Measurements from ENCODE around the gene PAK6. TPM values are rescaled to one million over a fixed set of nuclear protein-coding genes. Genes with fewer than 3 reads are reported as not detected.

The PAK6 gene
- total RNA-seq, 4 donors from 2014 or later = 0.33 to 0.52 (median 0.45) TPM; not detected in 1

DNA sequence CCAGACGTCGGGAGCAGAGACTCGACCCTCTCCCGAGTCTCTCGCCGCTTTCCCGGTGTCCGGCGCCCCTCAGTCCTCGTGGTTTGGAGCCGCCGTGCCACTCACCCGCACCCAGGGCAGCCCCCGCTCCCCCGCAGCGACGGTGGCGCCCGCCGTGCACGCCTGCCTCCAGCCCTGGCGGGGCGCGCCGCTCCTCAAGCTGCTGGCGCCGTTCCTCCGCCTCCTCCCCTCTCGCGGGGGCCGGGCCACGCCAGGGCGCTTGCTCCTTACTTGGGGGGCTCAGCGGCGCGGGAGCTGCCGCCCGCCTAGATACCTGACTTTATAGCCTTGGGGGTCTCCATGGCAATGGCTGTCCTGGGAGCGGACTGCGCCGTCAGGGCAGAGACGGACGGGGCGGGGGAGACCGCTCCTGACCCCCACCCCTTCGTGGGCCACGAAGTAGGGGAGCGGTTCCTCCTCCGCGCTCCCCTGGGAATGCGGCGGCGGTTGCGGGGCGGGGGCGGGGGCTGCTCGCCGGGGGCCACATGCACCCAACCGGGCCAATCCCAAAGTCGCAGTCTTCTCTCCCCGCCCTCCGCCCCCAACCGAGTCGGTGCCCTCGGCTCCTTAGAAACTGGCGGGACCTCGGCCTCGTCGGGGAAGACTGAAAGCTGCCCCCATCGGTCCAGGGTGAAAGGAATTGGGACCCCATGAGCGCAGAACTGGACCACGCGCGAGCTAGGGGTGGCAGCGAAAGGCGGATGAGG lies 44.2 kb downstream of the PAK6 start, which contains the start of gene ANKRD63:
ANKRD63 (minus strand) TSS at position 196 of the 746 bp plus-strand sequence. CDS start 478 bp downstream, outside the sequence.
- peaks cover 26 to 73% (median 43%) of the 10 kb centered on the region in 4 donors for H3K27me3 ChIP-seq
- intact Hi-C loops (cut with DNase I) = loop anchor here (5.0 kb wide), 1 partner anchor 34 kb away; no protein-coding TSS in a partner anchor
- peaks cover 33 to 38% (median 37%) of the 10 kb centered on the region in 4 donors for H3K4me1 ChIP-seq
- no peak within 1 kb of the TSS for H3K27ac ChIP-seq (replicated peaks in 1 of 4)
- TF ChIP-seq, protein P1, sequence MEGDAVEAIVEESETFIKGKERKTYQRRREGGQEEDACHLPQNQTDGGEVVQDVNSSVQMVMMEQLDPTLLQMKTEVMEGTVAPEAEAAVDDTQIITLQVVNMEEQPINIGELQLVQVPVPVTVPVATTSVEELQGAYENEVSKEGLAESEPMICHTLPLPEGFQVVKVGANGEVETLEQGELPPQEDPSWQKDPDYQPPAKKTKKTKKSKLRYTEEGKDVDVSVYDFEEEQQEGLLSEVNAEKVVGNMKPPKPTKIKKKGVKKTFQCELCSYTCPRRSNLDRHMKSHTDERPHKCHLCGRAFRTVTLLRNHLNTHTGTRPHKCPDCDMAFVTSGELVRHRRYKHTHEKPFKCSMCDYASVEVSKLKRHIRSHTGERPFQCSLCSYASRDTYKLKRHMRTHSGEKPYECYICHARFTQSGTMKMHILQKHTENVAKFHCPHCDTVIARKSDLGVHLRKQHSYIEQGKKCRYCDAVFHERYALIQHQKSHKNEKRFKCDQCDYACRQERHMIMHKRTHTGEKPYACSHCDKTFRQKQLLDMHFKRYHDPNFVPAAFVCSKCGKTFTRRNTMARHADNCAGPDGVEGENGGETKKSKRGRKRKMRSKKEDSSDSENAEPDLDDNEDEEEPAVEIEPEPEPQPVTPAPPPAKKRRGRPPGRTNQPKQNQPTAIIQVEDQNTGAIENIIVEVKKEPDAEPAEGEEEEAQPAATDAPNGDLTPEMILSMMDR (IDR thresholded peaks at IDR 0.05) = no peak
- TF ChIP-seq EP300 (IDR thresholded peaks at IDR 0.05) = no peak
- no peak for TF ChIP-seq POLR2A (IDR thresholded peaks at IDR 0.05; ENCODE audit: low read depth)
- no peak for TF ChIP-seq POLR2AphosphoS5 (IDR thresholded peaks at IDR 0.05)
- peak within 1 kb of the TSS; percentile 53 to 59 (median 54) for H3K4me3 ChIP-seq
- DNase-seq (ENCODE audit: extremely low spot score) = no peak
- no peaks in the 10 kb centered on the region for H3K36me3 ChIP-seq
- no peaks in the 10 kb centered on the region for H3K9me3 ChIP-seq
- 5% methylated on average over 20 of the region's 76 CpGs for WGBS

DNA sequence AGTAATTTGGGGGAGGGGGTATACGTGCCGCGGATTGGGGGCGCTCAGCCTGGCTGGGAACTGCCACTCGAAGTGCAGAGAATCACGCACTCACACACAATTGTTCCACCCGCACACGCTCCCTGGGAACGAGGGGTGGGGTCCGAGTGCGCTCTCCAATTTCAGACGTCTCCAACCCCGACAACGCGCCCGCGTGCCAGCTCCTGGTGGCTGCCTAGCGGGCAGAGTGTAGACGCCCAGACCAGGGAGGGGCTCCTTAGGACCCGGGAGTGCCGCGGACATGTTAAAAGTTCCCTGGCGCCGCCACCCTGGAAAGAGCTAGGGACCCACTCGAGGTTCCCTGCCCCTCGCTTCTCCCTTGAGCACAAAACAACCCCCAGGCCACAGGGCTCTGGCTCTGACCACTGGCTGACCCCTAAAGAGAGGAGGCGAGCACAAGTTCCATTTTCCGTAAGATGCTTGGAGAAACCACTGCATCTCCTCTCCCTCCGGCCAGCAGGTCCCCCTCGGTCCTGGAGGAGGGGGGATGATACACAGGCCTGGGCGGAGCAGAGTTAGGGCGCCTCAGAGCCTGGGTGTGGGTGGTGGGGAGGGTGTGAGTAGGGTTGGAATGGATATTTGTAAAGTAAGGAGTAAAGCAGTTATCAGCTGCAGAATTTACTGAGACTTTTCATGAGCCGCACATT lies 44.9 kb downstream of the PAK6 start:
- TF ChIP-seq, protein P1 (IDR thresholded peaks at IDR 0.05) = no peak
- TF ChIP-seq EP300 (IDR thresholded peaks at IDR 0.05) (no peak), POLR2AphosphoS5 (IDR thresholded peaks at IDR 0.05) (no peak), POLR2A (IDR thresholded peaks at IDR 0.05; ENCODE audit: low read depth) (no peak)
- H3K4me1 ChIP-seq = peaks cover 33 to 38% (median 37%) of the 10 kb centered on the region in 4 donors
- peaks cover 26 to 66% (median 43%) of the 10 kb centered on the region in 4 donors for H3K27me3 ChIP-seq

GRCh38 chr15:40285151-40285550 lies 46.3 kb downstream of the PAK6 start:
- no peak for TF ChIP-seq POLR2A (IDR thresholded peaks at IDR 0.05; ENCODE audit: low read depth)
- no peak for TF ChIP-seq POLR2AphosphoS5 (IDR thresholded peaks at IDR 0.05)
- TF ChIP-seq EP300 (IDR thresholded peaks at IDR 0.05) = no peak
- TF ChIP-seq, protein P1 (IDR thresholded peaks at IDR 0.05) = no peak
- Histone ChIP-seq H3K27me3 (peaks cover 22 to 52% (median 37%) of the 10 kb centered on the region in 4 donors), H3K36me3 (no peaks in the 10 kb centered on the region), H3K27ac (replicated peaks in 1 of 4) (no peak overlapping the region), H3K4me3 (no peak overlapping the region), H3K9me3 (no peaks in the 10 kb centered on the region), H3K4me1 (peaks cover 22 to 29% (median 27%) of the 10 kb centered on the region in 4 donors)
- 80% methylated on average over 4 of the region's 4 CpGs for WGBS
- intact Hi-C loops (cut with DNase I) = no loop called here
- no peak for DNase-seq (ENCODE audit: extremely low spot score)

More for the DNA sequence above, 44.9 kb downstream of the PAK6 start:
- Histone ChIP-seq H3K4me3 (peak overlapping the region in 1 of 4 donors; percentile 56), H3K36me3 (no peaks in the 10 kb centered on the region), H3K27ac (replicated peaks in 1 of 4) (no peak overlapping the region), H3K9me3 (no peaks in the 10 kb centered on the region)
- intact Hi-C loops (cut with DNase I) = loop anchor here (5.0 kb wide), 1 partner anchor 34 kb away; no protein-coding TSS in a partner anchor
- 57% methylated on average over 17 of the region's 33 CpGs for WGBS
- DNase-seq (ENCODE audit: extremely low spot score) = no peak

- 36% methylated on average over 1 of the region's 1 CpG for WGBS
- DNase-seq (ENCODE audit: extremely low spot score) = no peak
- H3K4me1 ChIP-seq = peaks cover 25 to 29% (median 29%) of the 10 kb centered on the region in 4 donors
- no peaks in the 10 kb centered on the region for H3K36me3 ChIP-seq
- H3K9me3 ChIP-seq = no peaks in the 10 kb centered on the region
- H3K27ac ChIP-seq (replicated peaks in 1 of 4) = no peak overlapping the region
- peaks cover 17 to 48% (median 32%) of the 10 kb centered on the region in 4 donors for H3K27me3 ChIP-seq
- no peak for TF ChIP-seq POLR2AphosphoS5 (IDR thresholded peaks at IDR 0.05)
- intact Hi-C loops (cut with DNase I) = no loop called here
- H3K4me3 ChIP-seq = no peak overlapping the region
These were observed 46.7 kb downstream of the PAK6 start for GRCh38 chr15:40285554-40286011.

GRCh38 chr15:40286061-40286532 lies 47.2 kb downstream of the PAK6 start:
- no peaks in the 10 kb centered on the region for H3K36me3 ChIP-seq
- WGBS = 74% methylated on average over 4 of the region's 7 CpGs
- no peak overlapping the region for H3K27ac ChIP-seq (replicated peaks in 1 of 4)
- H3K4me1 ChIP-seq = peaks cover 30 to 34% (median 34%) of the 10 kb centered on the region in 4 donors
- intact Hi-C loops (cut with DNase I) = no loop called here
- H3K9me3 ChIP-seq = no peaks in the 10 kb centered on the region
- TF ChIP-seq EP300 (IDR thresholded peaks at IDR 0.05) (no peak), POLR2AphosphoS5 (IDR thresholded peaks at IDR 0.05) (no peak), POLR2A (IDR thresholded peaks at IDR 0.05; ENCODE audit: low read depth) (no peak)
- TF ChIP-seq, protein P1 (IDR thresholded peaks at IDR 0.05) = no peak
- H3K4me3 ChIP-seq = no peak overlapping the region
- H3K27me3 ChIP-seq = peaks cover 17 to 42% (median 28%) of the 10 kb centered on the region in 4 donors
- DNase-seq (ENCODE audit: extremely low spot score) = no peak
